HepG2 (cell line): ENCODE results near the gene NRG4. TPM values are rescaled to one million over a fixed set of nuclear protein-coding genes. Genes with fewer than 3 reads are reported as not detected.

Experiments
- ATAC-seq: fragments of 200-7000 bp; cut with Tn5 transposase; 3 replicates; pipeline ENCODE4 v1.9.1; 2020; ENCODE audit warnings: mild to moderate bottlenecking, moderate library complexity
- BruUV-seq: library from RNA; stranded (reverse); fragments of 400-500 nt; replicated peaks from 2 replicates; lab custom pipeline; 2021; lab: Mats Ljungman, UMichigan
- CTCF ChIA-PET: fragments of 300-600 bp; formaldehyde crosslinking; extraction: SDS; loops from one replicate; lab custom pipeline; 2021; ENCODE audit warnings: low total read pairs, inconsistent platforms, low intra/inter-chr PET ratio; lab: Yijun Ruan, JAX
- POLR2A ChIA-PET: fragments of 350-600 bp; sonication (Branson Sonifier 250); formaldehyde crosslinking; loops from one replicate; lab custom pipeline; 2020; ENCODE audit warnings: antibody characterized with exemption, inconsistent platforms; lab: Yijun Ruan, JAX
- DNase-seq: peaks from one replicate; pipeline ENCODE4 v3.0.0-alpha.2; 2015; ENCODE audit warnings: low spot score
- FAIRE-seq: peaks from 3 replicates; lab custom pipeline; 2011; peaks lifted over from hg19 to GRCh38; lab: Jason Lieb, UNC
- H2AFZ ChIP-seq: one replicate; pipeline ENCODE4 v1.6.1; 2011; ENCODE audit warnings: low read length, inconsistent platforms
- H3K27ac ChIP-seq: fragments of 300-600 bp; 3 replicates; pipeline ENCODE4 v1.8.0; 2011; ENCODE audit warnings: mixed run types, mild to moderate bottlenecking, mixed read lengths, low read length, inconsistent platforms; ENCODE audit not compliant: insufficient read depth; ENCODE audit errors: extremely low read length
- H3K27me3 ChIP-seq, 2 experiments: fragments of 200-600 bp in 1 of 2; 2 replicates in 1 of 2; 3 replicates in 1 of 2; pipeline versions ENCODE4 v1.6.0 to v1.8.0; 2011; ENCODE audit warnings: low read length in 2 of 2, mild to moderate bottlenecking in 2 of 2, moderate library complexity in 2 of 2, inconsistent platforms in 1 of 2; ENCODE audit not compliant: insufficient read depth in 2 of 2, control insufficient read depth in 1 of 2
- H3K36me3 ChIP-seq, 2 experiments: fragments of 200-600 bp in 1 of 2; replicated peaks in 1 of 2; 2 replicates in 1 of 2; 3 replicates in 1 of 2; pipeline versions ENCODE4 v1.5.1 to v1.8.0; 2011; ENCODE audit warnings: low read length in 2 of 2, inconsistent platforms in 1 of 2; ENCODE audit not compliant: insufficient read depth in 2 of 2, control insufficient read depth in 1 of 2
- H3K4me1 ChIP-seq: 2 replicates; pipeline ENCODE4 v1.5.1; 2012; ENCODE audit warnings: low read length, inconsistent platforms; ENCODE audit not compliant: insufficient read depth
- H3K4me2 ChIP-seq: 2 replicates; pipeline ENCODE4 v1.6.0; 2011; ENCODE audit warnings: low read depth, low read length, inconsistent platforms
- H3K4me3 ChIP-seq, 3 experiments: fragments of 200-600 bp in 1 of 3; sonication (generic), shearing (Covaris generic) in 1 of 3; replicated peaks in 1 of 3; 2 replicates each; pipeline ENCODE4 v1.5.1; 2011 to 2016; ENCODE audit warnings: low read length in 3 of 3, inconsistent platforms in 2 of 3, low read depth in 2 of 3, mild to moderate bottlenecking in 2 of 3, control low read depth in 1 of 3, mixed read lengths in 1 of 3; ENCODE audit not compliant: insufficient read depth in 1 of 3
- H3K79me2 ChIP-seq: one replicate; pipeline ENCODE4 v1.6.1; 2011; ENCODE audit warnings: low read length, inconsistent platforms; ENCODE audit not compliant: insufficient read depth
- H3K9ac ChIP-seq: 2 replicates; pipeline ENCODE4 v1.6.0; 2011; ENCODE audit warnings: mild to moderate bottlenecking, low read depth, low read length, inconsistent platforms; ENCODE audit not compliant: insufficient read depth
- H3K9me3 ChIP-seq: 2 replicates; pipeline ENCODE4 v1.5.1; 2012; ENCODE audit warnings: mild to moderate bottlenecking, low read length
- H4K20me1 ChIP-seq: 2 replicates; pipeline ENCODE4 v1.6.0; 2011; ENCODE audit warnings: inconsistent platforms, mild to moderate bottlenecking, low read length, moderate library complexity; ENCODE audit not compliant: insufficient read depth
- CHCHD3 ChIP-seq: sonication (generic); formaldehyde crosslinking; IDR thresholded peaks from 2 replicates; pipeline ENCODE4 v1.8.0; 2022; ENCODE audit warnings: mild to moderate bottlenecking, missing genetic modification reagents, moderate library complexity
- ETV6 ChIP-seq: sonication (generic); formaldehyde crosslinking; conservative IDR thresholded peaks from 2 replicates; pipeline ENCODE4 v1.4.0; 2020; ENCODE audit warnings: missing genetic modification reagents
- FOXC1 ChIP-seq: sonication (generic); formaldehyde crosslinking; IDR thresholded peaks from 2 replicates; pipeline ENCODE4 v1.8.0; 2022; ENCODE audit warnings: mild to moderate bottlenecking, missing genetic modification reagents, borderline replicate concordance
- NR0B2 ChIP-seq: sonication (generic); formaldehyde crosslinking; IDR thresholded peaks from 2 replicates; pipeline ENCODE4 v1.4.0; 2020; ENCODE audit warnings: mild to moderate bottlenecking, missing genetic modification reagents
- NR2F1 ChIP-seq, 2 experiments: fragments of 450-650 bp in 1 of 2; formaldehyde crosslinking in 1 of 2; IDR thresholded peaks; 2 replicates each; pipeline versions ENCODE4 v1.5.0 to v1.6.1; 2016 to 2020; ENCODE audit warnings: mild to moderate bottlenecking in 1 of 2, missing compliant biosample characterization in 1 of 2, missing genetic modification reagents in 1 of 2, moderate library complexity in 1 of 2
- NR2F2 ChIP-seq: IDR thresholded peaks from 2 replicates; pipeline ENCODE4 v1.6.1; 2012; ENCODE audit warnings: low read depth, inconsistent platforms, borderline replicate concordance
- PATZ1 ChIP-seq: sonication (generic); formaldehyde crosslinking; IDR thresholded peaks from 2 replicates; pipeline ENCODE4 v1.4.0; 2020; ENCODE audit warnings: missing genetic modification reagents
- SAP130 ChIP-seq: IDR thresholded peaks from 2 replicates; pipeline ENCODE4 v1.6.1; 2016; ENCODE audit warnings: low read depth
- ZBTB46 ChIP-seq: sonication (generic); formaldehyde crosslinking; IDR thresholded peaks from 2 replicates; pipeline ENCODE4 v1.4.0; 2020; ENCODE audit warnings: mild to moderate bottlenecking, missing genetic modification reagents, borderline replicate concordance
- ZHX1 ChIP-seq: sonication (generic); formaldehyde crosslinking; IDR thresholded peaks from 2 replicates; pipeline ENCODE4 v1.8.1; 2022; ENCODE audit warnings: low read depth, mild to moderate bottlenecking, missing genetic modification reagents
- ZNF678 ChIP-seq: sonication (generic); formaldehyde crosslinking; IDR thresholded peaks from 2 replicates; pipeline ENCODE4 v1.4.0; 2020; ENCODE audit warnings: mild to moderate bottlenecking, missing genetic modification reagents
- ZSCAN30 ChIP-seq: sonication (generic); formaldehyde crosslinking; IDR thresholded peaks from 2 replicates; pipeline ENCODE4 v1.5.0; 2020; ENCODE audit warnings: mild to moderate bottlenecking, missing genetic modification reagents
- ZSCAN5A ChIP-seq: sonication (generic); formaldehyde crosslinking; IDR thresholded peaks from 2 replicates; pipeline ENCODE4 v1.8.0; 2022; ENCODE audit warnings: mild to moderate bottlenecking, missing genetic modification reagents, borderline replicate concordance
- WGBS: methylation state at CpG from one replicate; pipeline ENCODE4 v1.1.6; 2017; ENCODE audit warnings: low lambda C conversion rate; 5-methylcytosine and 5-hydroxymethylcytosine counted together
- in situ Hi-C: cut with HindIII; loops from 2 replicates; pipeline ENCODE4 v1.10.0; 2017; ENCODE audit warnings: low pct_unique_long_range_greater_than_20kb; ENCODE audit not compliant: extremely low pct_ligation_motif_present
- intact Hi-C: fragments of 100-400 bp; cut with micrococcal nuclease; formaldehyde crosslinking; loops from one replicate; pipeline ENCODE4 v1.10.0; 2022; ENCODE audit not compliant: unreplicated experiment
- polyA plus RNA-seq, 8 experiments: library from polyadenylated mRNA; depleted of rRNA in 3 of 8; stranded (reverse) in 7 of 8; unstranded in 1 of 8; fragments of >200 nt; fragmentation: Illumina TruSeq in 4 of 8; extraction: Trizol in 4 of 8; gene quantifications; 2 replicates each; pipeline versions ENCODE4 v1.2.1 to v1.2.3, GENCODE V29; 2011 to 2016; ENCODE audit warnings: low read depth in 4 of 8, missing spikeins in 1 of 8, mixed read lengths in 1 of 8; ENCODE audit not compliant: insufficient read depth in 1 of 8
- total RNA-seq, 5 experiments: library from RNA; depleted of rRNA; stranded (reverse); fragments of >200 nt; fragmentation: Illumina TruSeq; extraction: Trizol; gene quantifications; 2 replicates each; pipeline ENCODE4 v1.2.3, GENCODE V29; 2016; ENCODE audit warnings: low read depth in 1 of 5

Gene NRG4
- total and polyA plus RNA-seq, 2 of the 13 experiments (the other 11 are each of a cell fraction or from before 2014, with no cell fraction given): 0.01 TPM; not detected in 1

GRCh38 chr15:75930866-75931265 is 81.4 kb downstream of the NRG4 start (continued):
- TF ChIP-seq ZSCAN5A (CRISPR knock-in tag): no peak
- TF ChIP-seq FOXC1 (CRISPR knock-in tag): no peak
- no peak for TF ChIP-seq ZNF678 (CRISPR knock-in tag)
- no peak for TF ChIP-seq PATZ1 (CRISPR knock-in tag)

GRCh38 chr15:75929799-75930565 is 82.2 kb downstream of the NRG4 start:
- Histone ChIP-seq H3K4me1 (no peaks in the 10 kb centered on the region), H3K4me2 (no peak overlapping the region), H3K9ac (no peak overlapping the region), H3K79me2 (peaks cover 18% of the 10 kb centered on the region), H4K20me1 (no peaks in the 10 kb centered on the region), H3K27ac (no peak overlapping the region), H2AFZ (no peak overlapping the region), H3K9me3 (no peaks in the 10 kb centered on the region), H3K4me3 (no peak overlapping the region), H3K36me3 (peaks cover 21 to 79% of the 10 kb centered on the region in 2 experiments), H3K27me3 (no peaks in the 10 kb centered on the region)
- FAIRE-seq (no peak), ATAC-seq (no peak), DNase-seq (no peak)
- intact Hi-C loops: loop anchor here (10.0 kb wide), 1 partner anchor 205 kb away; a partner anchor contains a TSS
- CTCF ChIA-PET: no interaction called here
- no TSS peak for BruUV-seq
- WGBS: 92% methylated on average over 5 of the region's 5 CpGs
- in situ Hi-C loops: loop anchor here (10.0 kb wide), 2 partner anchors 115 to 205 kb away; a partner anchor contains a TSS
- POLR2A ChIA-PET: no interaction called here
- TF ChIP-seq ZBTB46 (CRISPR knock-in tag) (no peak), ZHX1 (CRISPR knock-in tag) (no peak), ZSCAN30 (CRISPR knock-in tag) (no peak), NR2F1 (CRISPR knock-in tag; IDR thresholded peaks at IDR 0.05) (no peak), CHCHD3 (no peak), NR2F2 (no peak), NR0B2 (no peak), ETV6 (CRISPR knock-in tag) (no peak), SAP130 (CRISPR knock-in tag) (no peak)
